ENCODE data around the gene KMT5C.

DNA sequence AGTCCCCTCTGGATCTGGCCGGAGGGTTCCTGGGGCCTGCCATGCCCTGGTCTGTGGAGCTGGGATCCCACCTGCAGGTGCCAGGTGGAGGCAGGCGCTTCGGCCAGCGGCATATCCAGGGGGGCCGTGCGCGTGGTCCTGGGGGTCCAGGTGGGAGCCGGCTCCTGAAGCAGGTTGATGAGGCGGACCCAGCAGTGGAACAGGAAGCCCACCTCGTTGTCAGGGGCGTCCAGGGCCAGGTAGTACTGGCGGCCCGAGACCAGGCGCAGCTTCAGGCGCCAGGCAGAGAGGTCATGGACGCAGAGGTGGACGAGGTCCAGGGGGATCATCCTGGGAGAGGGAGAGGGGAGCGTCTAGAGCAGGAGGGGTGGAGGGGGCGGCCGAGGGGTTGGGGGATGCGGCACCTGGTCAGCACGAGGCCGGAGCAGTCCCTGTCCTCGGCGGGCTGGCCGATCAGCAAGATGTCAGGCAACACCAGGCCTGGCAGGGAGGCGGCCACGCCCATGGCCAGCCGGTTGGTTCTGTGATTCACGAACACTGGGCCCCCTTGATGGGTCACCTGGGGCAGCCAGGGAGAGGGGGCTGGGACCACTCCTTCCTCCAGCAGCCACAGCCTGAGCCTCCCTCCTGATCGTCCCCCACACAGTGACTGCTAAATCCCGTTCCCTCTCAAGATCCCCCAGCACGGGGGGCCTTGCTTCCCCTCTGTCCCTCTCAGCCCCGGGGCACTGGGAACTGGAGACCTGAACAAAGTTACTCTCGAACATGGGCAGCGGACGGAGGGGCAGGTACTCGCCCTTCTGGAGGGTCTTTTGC lies 22.7 kb downstream of the KMT5C start:
- TF ChIP-seq GATA2 (IDR thresholded peaks at IDR 0.05; ENCODE audit: low read depth, low read length) = no peak
- no peak for TF ChIP-seq GATA3 (IDR thresholded peaks at IDR 0.05; ENCODE audit: low read depth, low read length)

Measured in SH-SY5Y (cell line).